PC-3 (cell line): ENCODE data around the gene AQP10.

Experiments
- CTCF ChIP-seq: fragments of 300-600 bp; sonication (generic); conservative IDR thresholded peaks from 2 replicates; pipeline ENCODE4 v1.5.1; 2017; ENCODE audit warnings: antibody characterized with exemption, low read depth, mild to moderate bottlenecking, low read length
- EZH2 ChIP-seq: fragments of 300-600 bp; sonication (generic); IDR thresholded peaks from one replicate; pipeline ENCODE4 v1.6.1; 2017; ENCODE audit warnings: antibody characterized with exemption, mild to moderate bottlenecking, low read length; ENCODE audit not compliant: unreplicated experiment
- EZH2phosphoT487 ChIP-seq: fragments of 300-600 bp; sonication (generic); IDR thresholded peaks from 2 replicates; pipeline ENCODE4 v1.6.1; 2018; ENCODE audit warnings: mild to moderate bottlenecking, antibody characterized with exemption, low read length, borderline replicate concordance

- TF ChIP-seq CTCF (0 out of 2 replicates have a peak, but pooled peaks have one; percentile 21), EZH2phosphoT487 (no peak), EZH2 (no peak)
Measured at GRCh38 chr1:154329152-154329521, 8.2 kb downstream of the AQP10 start.
